K562 (cell line): Measurements from ENCODE around the gene SLC22A8. TPM values are rescaled to one million over a fixed set of nuclear protein-coding genes. Genes with fewer than 3 reads are reported as not detected.

ENCODE experiments used
- ATAC-seq: fragments of 200-7000 bp; cut with Tn5 transposase; 3 replicates; pipeline ENCODE4 v1.9.1; 2020; ENCODE audit warnings: moderate library complexity
- BruUV-seq: library from RNA; stranded (reverse); fragments of 400-500 nt; replicated peaks from 2 replicates; lab custom pipeline; 2021; lab: Mats Ljungman, UMichigan
- CTCF ChIA-PET: fragments of 300-600 bp; formaldehyde crosslinking; extraction: SDS; loops from one replicate; lab custom pipeline; 2021; ENCODE audit warnings: low intra/inter-chr PET ratio; lab: Yijun Ruan, JAX
- POLR2A ChIA-PET: fragments of 300-600, 350-650 bp; sonication (Branson Sonifier 250); formaldehyde crosslinking; extraction: SDS; loops from one replicate; lab custom pipeline; 2021; ENCODE audit warnings: antibody characterized with exemption, inconsistent platforms; lab: Yijun Ruan, JAX
- DNase-seq, 4 experiments: peaks; one replicate each; pipeline versions ENCODE4 v3.0.0 to v3.0.0-alpha.2; 2011 to 2018; ENCODE audit warnings: low spot score in 3 of 4, mixed read lengths in 3 of 4; ENCODE audit errors: extremely low read depth in 1 of 4
- FAIRE-seq: peaks from 2 replicates; lab custom pipeline; 2011; peaks lifted over from hg19 to GRCh38; lab: Jason Lieb, UNC
- H2AFZ ChIP-seq: 2 replicates; pipeline ENCODE4 v1.6.0; 2011; ENCODE audit warnings: low read depth, low read length, control low read depth, inconsistent platforms
- H3K27ac ChIP-seq: fragments of 200-600 bp; 3 replicates; pipeline ENCODE4 v1.8.0; 2011; ENCODE audit warnings: low read depth, mild to moderate bottlenecking, control low read depth, inconsistent platforms, low read length, moderate library complexity, mixed read lengths; ENCODE audit errors: extremely low read depth
- H3K27me3 ChIP-seq, 2 experiments: fragments of 300-600 bp in 1 of 2; 2 replicates in 1 of 2; 3 replicates in 1 of 2; pipeline versions ENCODE4 v1.6.0 to v1.8.0; 2011; ENCODE audit warnings: inconsistent platforms in 2 of 2, low read length in 2 of 2, mild to moderate bottlenecking in 1 of 2, mixed read lengths in 1 of 2, moderate library complexity in 1 of 2; ENCODE audit not compliant: control insufficient read depth in 2 of 2, insufficient read depth in 2 of 2
- H3K36me3 ChIP-seq: fragments of 300-600 bp; 3 replicates; pipeline ENCODE4 v1.8.0; 2011; ENCODE audit warnings: mild to moderate bottlenecking, low read length, inconsistent platforms; ENCODE audit not compliant: control insufficient read depth, insufficient read depth
- H3K4me1 ChIP-seq, 2 experiments: fragments of 200-600 bp in 1 of 2; replicated peaks in 1 of 2; 2 replicates in 1 of 2; 3 replicates in 1 of 2; pipeline versions ENCODE4 v1.5.1 to v1.8.0; 2011; ENCODE audit warnings: inconsistent platforms in 2 of 2, low read length in 2 of 2, mild to moderate bottlenecking in 1 of 2, mixed read lengths in 1 of 2, moderate library complexity in 1 of 2; ENCODE audit not compliant: control insufficient read depth in 2 of 2, insufficient read depth in 2 of 2
- H3K4me2 ChIP-seq: 2 replicates; pipeline ENCODE4 v1.6.1; 2011; ENCODE audit warnings: low read length, control low read depth, inconsistent platforms, mixed read lengths; ENCODE audit not compliant: insufficient read depth
- H3K4me3 ChIP-seq: fragments of 200-600 bp; sonication (generic), shearing (Covaris generic); 2 replicates; pipeline ENCODE4 v1.5.1; 2016; ENCODE audit warnings: control low read depth, inconsistent platforms
- H3K79me2 ChIP-seq: fragments of 200-600 bp; 3 replicates; pipeline ENCODE4 v1.8.0; 2011; ENCODE audit warnings: low read length, inconsistent platforms; ENCODE audit not compliant: control insufficient read depth, insufficient read depth
- H3K9ac ChIP-seq, 2 experiments: 2 replicates each; pipeline versions ENCODE4 v1.6.0 to v1.6.1; 2011; ENCODE audit warnings: low read depth in 2 of 2, low read length in 2 of 2, control low read depth in 1 of 2, inconsistent platforms in 1 of 2, mild to moderate bottlenecking in 1 of 2, mixed read lengths in 1 of 2; ENCODE audit not compliant: insufficient read depth in 1 of 2
- H3K9me1 ChIP-seq: one replicate; pipeline ENCODE4 v1.6.0; 2011; ENCODE audit warnings: inconsistent platforms, mild to moderate bottlenecking, low read length, moderate library complexity; ENCODE audit not compliant: control insufficient read depth, insufficient read depth
- H3K9me3 ChIP-seq: replicated peaks from 2 replicates; pipeline ENCODE4 v1.5.1; 2011; ENCODE audit warnings: low read depth, low read length, inconsistent platforms; ENCODE audit not compliant: control insufficient read depth, insufficient read depth
- H4K20me1 ChIP-seq: replicated peaks from 2 replicates; pipeline ENCODE4 v1.6.1; 2011; ENCODE audit warnings: low read length, inconsistent platforms, mixed read lengths; ENCODE audit not compliant: control insufficient read depth, insufficient read depth
- FOXJ3 ChIP-seq: sonication (generic); formaldehyde crosslinking; IDR thresholded peaks from 2 replicates; pipeline ENCODE4 v1.4.0; 2020; ENCODE audit warnings: mild to moderate bottlenecking, missing genetic modification reagents
- HCFC1 ChIP-seq: IDR thresholded peaks from 2 replicates; pipeline ENCODE4 v1.6.1; 2012; ENCODE audit warnings: low read depth, low read length, improper control_type of control experiment
- POLR2AphosphoS5 ChIP-seq: IDR thresholded peaks from 2 replicates; pipeline ENCODE4 v1.6.1; 2011; ENCODE audit warnings: mild to moderate bottlenecking, low read depth, low read length, moderate library complexity; ENCODE audit not compliant: control insufficient read depth, insufficient read depth
- SPI1 ChIP-seq: IDR thresholded peaks from 2 replicates; pipeline ENCODE4 v1.6.1; 2011; ENCODE audit warnings: low read depth, low read length, control low read depth, borderline replicate concordance
- SREBF2 ChIP-seq: sonication (generic); formaldehyde crosslinking; IDR thresholded peaks from 2 replicates; pipeline ENCODE4 v1.4.0; 2020; ENCODE audit warnings: mild to moderate bottlenecking, missing genetic modification reagents
- XRCC4 ChIP-seq: IDR thresholded peaks from one replicate; pipeline ENCODE4 v1.6.1; 2011; ENCODE audit not compliant: insufficient read depth, insufficient read length; ENCODE audit errors: extremely low read depth
- ZNF507 ChIP-seq: conservative IDR thresholded peaks from 2 replicates; pipeline ENCODE4 v1.6.1; 2017; ENCODE audit warnings: missing genetic modification characterization, missing compliant biosample characterization
- WGBS: fragments of 100-300 bp; shearing (Covaris generic); methylation state at CpG from one replicate; pipeline ENCODE4 v1.1.6; 2016; ENCODE audit warnings: low coverage, mixed read lengths; ENCODE audit not compliant: insufficient coverage; ENCODE audit errors: missing lambda C conversion rate; 5-methylcytosine and 5-hydroxymethylcytosine counted together
- in situ Hi-C: fragments of 300-500 bp; cut with MboI; formaldehyde crosslinking; loops from 4 replicates; pipeline ENCODE4 v1.15.0; 2018; ENCODE audit warnings: inconsistent platforms, mixed read lengths
- intact Hi-C: fragments of 100-400 bp; cut with micrococcal nuclease; formaldehyde crosslinking; loops from 2 replicates; pipeline ENCODE4 v1.14.2; 2022
- polyA plus RNA-seq, 8 experiments: library from polyadenylated mRNA; depleted of rRNA in 4 of 8; stranded (reverse) in 5 of 8; unstranded in 3 of 8; fragments of >200 nt; fragmentation: Nextera tagmentation in 2 of 8; fragmentation: Illumina TruSeq in 1 of 8; extraction: Ambion mirVana in 2 of 8; extraction: Trizol in 1 of 8; gene quantifications; 2 replicates each; pipeline versions ENCODE4 v1.2.1 to v1.2.3, GENCODE V29; 2011 to 2014; ENCODE audit warnings: inconsistent platforms in 1 of 8, missing spikeins in 1 of 8
- total RNA-seq, 7 experiments: library from RNA; depleted of rRNA in 6 of 7; stranded (reverse); fragments of >200 nt in 6 of 7; fragmentation: Illumina TruSeq in 2 of 7; extraction: Trizol in 2 of 7; gene quantifications; 2 replicates each; pipeline versions ENCODE4 v1.2.1 to v1.2.3, GENCODE V29; 2011 to 2021; ENCODE audit warnings: low replicate concordance in 1 of 7
- TF ChIP-seq, protein P1 (sequence below): sonication (generic); formaldehyde crosslinking; IDR thresholded peaks from 2 replicates; pipeline ENCODE4 v1.8.0; 2023; ENCODE audit warnings: mild to moderate bottlenecking, missing genetic modification reagents
- TF ChIP-seq, protein P2 (sequence below): sonication (generic); formaldehyde crosslinking; IDR thresholded peaks from 2 replicates; pipeline ENCODE4 v1.8.1; 2022; ENCODE audit warnings: missing genetic modification reagents
- TF ChIP-seq, protein P3 (sequence below): sonication (generic); formaldehyde crosslinking; IDR thresholded peaks from 2 replicates; pipeline ENCODE4 v1.8.0; 2023; ENCODE audit warnings: mild to moderate bottlenecking, missing genetic modification reagents
- TF ChIP-seq, protein P4 (sequence below): fragments of 200-800 bp; sonication (Bioruptor generic); IDR thresholded peaks from 2 replicates; pipeline ENCODE4 v1.6.1; 2017; ENCODE audit warnings: missing genetic modification characterization, missing compliant biosample characterization

SLC22A8 gene
- total and polyA plus RNA-seq, 9 of the 15 experiments (the other 6 are each of a cell fraction or from before 2014, with no cell fraction given), result not detected

DNA sequence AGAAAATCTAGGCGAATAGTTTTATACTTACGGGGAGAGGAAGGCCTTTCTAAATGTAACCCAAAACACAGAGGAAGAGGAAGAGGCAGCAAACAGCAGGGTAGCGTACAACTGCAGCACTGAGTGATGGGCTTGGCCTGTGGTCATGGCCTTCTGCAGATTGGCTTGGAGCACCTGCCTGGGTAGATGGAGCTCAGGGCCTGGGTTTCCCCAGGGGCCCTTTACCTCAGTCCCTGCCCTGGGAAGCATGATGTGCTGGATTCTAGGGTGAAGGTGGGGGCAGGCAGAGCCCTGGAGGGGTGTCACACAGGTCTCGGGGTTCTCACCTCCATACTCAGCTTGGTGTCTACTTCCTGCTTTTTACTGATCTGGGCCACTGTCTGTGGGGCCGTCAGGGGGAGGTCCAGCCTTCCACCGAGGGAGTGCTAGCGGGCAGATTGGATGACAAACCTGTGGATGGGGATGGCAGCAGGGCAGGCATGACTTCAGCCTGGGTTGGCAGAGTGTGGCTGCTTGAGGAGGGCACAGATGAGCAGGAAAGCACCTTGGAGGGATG, 66.8 kb downstream of the SLC22A8 start:
- H4K20me1 ChIP-seq, result no peaks in the 10 kb centered on the region
- H3K27ac ChIP-seq, result no peak overlapping the region
- no peak overlapping the region for H3K4me3 ChIP-seq
- no peaks in the 10 kb centered on the region for H3K9me1 ChIP-seq
- in situ Hi-C loops (no loop called here), intact Hi-C loops (no loop called here)
- FAIRE-seq (no peak), ATAC-seq (no peak; the same call in 2 of the 3 replicates), DNase-seq (no peak)
- peak overlapping the region in 1 of 2 experiments; percentile 33; a peak in 1 of 4 replicates for H3K9ac ChIP-seq
- H3K36me3 ChIP-seq, result no peaks in the 10 kb centered on the region
- TF ChIP-seq, protein P1, sequence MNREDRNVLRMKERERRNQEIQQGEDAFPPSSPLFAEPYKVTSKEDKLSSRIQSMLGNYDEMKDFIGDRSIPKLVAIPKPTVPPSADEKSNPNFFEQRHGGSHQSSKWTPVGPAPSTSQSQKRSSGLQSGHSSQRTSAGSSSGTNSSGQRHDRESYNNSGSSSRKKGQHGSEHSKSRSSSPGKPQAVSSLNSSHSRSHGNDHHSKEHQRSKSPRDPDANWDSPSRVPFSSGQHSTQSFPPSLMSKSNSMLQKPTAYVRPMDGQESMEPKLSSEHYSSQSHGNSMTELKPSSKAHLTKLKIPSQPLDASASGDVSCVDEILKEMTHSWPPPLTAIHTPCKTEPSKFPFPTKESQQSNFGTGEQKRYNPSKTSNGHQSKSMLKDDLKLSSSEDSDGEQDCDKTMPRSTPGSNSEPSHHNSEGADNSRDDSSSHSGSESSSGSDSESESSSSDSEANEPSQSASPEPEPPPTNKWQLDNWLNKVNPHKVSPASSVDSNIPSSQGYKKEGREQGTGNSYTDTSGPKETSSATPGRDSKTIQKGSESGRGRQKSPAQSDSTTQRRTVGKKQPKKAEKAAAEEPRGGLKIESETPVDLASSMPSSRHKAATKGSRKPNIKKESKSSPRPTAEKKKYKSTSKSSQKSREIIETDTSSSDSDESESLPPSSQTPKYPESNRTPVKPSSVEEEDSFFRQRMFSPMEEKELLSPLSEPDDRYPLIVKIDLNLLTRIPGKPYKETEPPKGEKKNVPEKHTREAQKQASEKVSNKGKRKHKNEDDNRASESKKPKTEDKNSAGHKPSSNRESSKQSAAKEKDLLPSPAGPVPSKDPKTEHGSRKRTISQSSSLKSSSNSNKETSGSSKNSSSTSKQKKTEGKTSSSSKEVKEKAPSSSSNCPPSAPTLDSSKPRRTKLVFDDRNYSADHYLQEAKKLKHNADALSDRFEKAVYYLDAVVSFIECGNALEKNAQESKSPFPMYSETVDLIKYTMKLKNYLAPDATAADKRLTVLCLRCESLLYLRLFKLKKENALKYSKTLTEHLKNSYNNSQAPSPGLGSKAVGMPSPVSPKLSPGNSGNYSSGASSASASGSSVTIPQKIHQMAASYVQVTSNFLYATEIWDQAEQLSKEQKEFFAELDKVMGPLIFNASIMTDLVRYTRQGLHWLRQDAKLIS (CRISPR knock-in tag), result no peak
- TF ChIP-seq ZNF507 (tag) (no peak), FOXJ3 (CRISPR knock-in tag) (no peak), SREBF2 (CRISPR knock-in tag) (no peak), POLR2AphosphoS5 (no peak), HCFC1 (no peak), XRCC4 (no peak), SPI1 (no peak)
- TF ChIP-seq, protein P2, sequence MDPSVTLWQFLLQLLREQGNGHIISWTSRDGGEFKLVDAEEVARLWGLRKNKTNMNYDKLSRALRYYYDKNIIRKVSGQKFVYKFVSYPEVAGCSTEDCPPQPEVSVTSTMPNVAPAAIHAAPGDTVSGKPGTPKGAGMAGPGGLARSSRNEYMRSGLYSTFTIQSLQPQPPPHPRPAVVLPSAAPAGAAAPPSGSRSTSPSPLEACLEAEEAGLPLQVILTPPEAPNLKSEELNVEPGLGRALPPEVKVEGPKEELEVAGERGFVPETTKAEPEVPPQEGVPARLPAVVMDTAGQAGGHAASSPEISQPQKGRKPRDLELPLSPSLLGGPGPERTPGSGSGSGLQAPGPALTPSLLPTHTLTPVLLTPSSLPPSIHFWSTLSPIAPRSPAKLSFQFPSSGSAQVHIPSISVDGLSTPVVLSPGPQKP (CRISPR knock-in tag), result no peak
- TF ChIP-seq, protein P3, sequence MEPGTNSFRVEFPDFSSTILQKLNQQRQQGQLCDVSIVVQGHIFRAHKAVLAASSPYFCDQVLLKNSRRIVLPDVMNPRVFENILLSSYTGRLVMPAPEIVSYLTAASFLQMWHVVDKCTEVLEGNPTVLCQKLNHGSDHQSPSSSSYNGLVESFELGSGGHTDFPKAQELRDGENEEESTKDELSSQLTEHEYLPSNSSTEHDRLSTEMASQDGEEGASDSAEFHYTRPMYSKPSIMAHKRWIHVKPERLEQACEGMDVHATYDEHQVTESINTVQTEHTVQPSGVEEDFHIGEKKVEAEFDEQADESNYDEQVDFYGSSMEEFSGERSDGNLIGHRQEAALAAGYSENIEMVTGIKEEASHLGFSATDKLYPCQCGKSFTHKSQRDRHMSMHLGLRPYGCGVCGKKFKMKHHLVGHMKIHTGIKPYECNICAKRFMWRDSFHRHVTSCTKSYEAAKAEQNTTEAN (CRISPR knock-in tag), result no peak
- TF ChIP-seq, protein P4, sequence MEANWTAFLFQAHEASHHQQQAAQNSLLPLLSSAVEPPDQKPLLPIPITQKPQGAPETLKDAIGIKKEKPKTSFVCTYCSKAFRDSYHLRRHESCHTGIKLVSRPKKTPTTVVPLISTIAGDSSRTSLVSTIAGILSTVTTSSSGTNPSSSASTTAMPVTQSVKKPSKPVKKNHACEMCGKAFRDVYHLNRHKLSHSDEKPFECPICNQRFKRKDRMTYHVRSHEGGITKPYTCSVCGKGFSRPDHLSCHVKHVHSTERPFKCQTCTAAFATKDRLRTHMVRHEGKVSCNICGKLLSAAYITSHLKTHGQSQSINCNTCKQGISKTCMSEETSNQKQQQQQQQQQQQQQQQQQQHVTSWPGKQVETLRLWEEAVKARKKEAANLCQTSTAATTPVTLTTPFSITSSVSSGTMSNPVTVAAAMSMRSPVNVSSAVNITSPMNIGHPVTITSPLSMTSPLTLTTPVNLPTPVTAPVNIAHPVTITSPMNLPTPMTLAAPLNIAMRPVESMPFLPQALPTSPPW, result no peak
- no TSS peak for BruUV-seq
- H3K79me2 ChIP-seq, result no peaks in the 10 kb centered on the region
- POLR2A ChIA-PET, result interaction anchor here (0.6 kb wide), 1 partner anchor 61 kb away, joined by 3 read pairs; no protein-coding TSS in a partner anchor
- 9% methylated on average over 6 of the region's 7 CpGs for WGBS
- H3K9me3 ChIP-seq, result no peaks in the 10 kb centered on the region
- CTCF ChIA-PET, result no interaction called here
- no peaks in the 10 kb centered on the region for H3K4me1 ChIP-seq
- no peak overlapping the region for H2AFZ ChIP-seq
- H3K4me2 ChIP-seq, result no peak overlapping the region
- peaks cover 12 to 13% of the 10 kb centered on the region in 2 experiments; a peak in 4 of 5 replicates for H3K27me3 ChIP-seq
